Stimulated activated CD4-positive, alpha-beta T cell treated with anti-CD3 and anti-CD28 coated beads, TNF-alpha, amount 100 ng/mL, for 4 hours (primary cell): ENCODE results near the gene BABAM2.
"Not testable (repeated sequence)": the region's sequence is repeated elsewhere in the genome, so short reads cannot be mapped to it uniquely, and the experiment has no call there.

Experiments used
- DNase-seq, 3 experiments: peaks; one replicate each; pipeline ENCODE4 v3.0.0-alpha.2; 2020; ENCODE audit warnings: low read depth in 3 of 3

The BABAM2 gene

GRCh38 chr2:27878825-27879224, 11.7 kb upstream of the BABAM2 start:
- no peak for DNase-seq

DNA sequence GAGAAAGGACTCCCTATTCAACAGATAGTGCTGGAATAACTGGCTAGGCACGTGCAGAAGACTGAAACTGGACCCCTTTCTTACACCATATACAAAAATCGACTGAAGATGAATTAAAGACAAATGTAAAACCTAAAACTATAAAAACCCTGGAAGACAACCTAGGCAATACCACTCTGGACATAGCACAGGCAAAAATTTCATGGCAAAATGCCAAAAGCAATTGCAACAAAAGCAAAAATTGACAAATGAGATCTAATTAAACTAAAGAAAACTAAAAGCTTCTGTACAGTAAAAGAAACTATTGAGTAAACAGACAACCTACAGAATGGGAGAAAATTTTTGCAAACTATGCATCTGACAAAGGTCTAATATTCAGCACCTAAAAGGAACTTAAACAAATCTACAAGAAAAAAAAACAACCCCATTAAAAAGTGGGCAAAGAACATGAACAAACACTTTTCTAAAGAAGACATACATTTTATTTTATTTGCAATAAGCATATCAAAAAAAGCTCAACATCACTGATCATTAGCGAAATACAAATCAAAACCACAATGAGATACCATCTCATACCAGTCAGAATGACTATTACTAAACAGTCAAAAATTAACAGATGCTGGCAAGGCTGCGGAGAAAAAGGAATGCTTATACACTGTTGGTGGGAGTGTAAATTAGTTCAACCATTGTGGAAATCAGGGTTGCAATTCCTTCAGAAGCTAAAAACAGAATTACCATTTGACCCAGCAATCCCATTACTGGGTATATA, 8.5 kb upstream of the BABAM2 start:
- DNase-seq, result not testable (repeated sequence)

- DNase-seq, result not testable (repeated sequence)
These were observed 8.0 kb upstream of the BABAM2 start for GRCh38 chr2:27882584-27882922.

- DNase-seq, result no peak
These were observed 5.9 kb upstream of the BABAM2 start for GRCh38 chr2:27884601-27885000.

DNA sequence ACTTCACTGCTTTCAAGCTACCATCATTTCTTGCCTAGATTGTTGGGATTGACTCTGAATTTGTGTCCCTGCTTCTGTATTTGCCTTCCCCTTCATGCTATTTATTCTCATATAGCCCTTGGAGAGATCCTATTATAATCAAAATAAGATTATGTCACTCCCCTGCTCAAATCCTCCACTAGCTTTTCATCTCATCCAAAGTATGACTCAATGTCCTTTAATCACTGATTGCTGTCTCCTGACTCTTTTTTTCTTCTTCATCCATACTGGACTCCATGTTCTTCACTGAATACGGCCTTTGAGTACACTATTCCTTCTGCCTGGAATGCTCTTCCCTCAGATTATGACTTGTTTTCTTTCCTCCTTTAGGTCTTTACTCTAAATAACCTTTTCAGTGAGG, 5.3 kb upstream of the BABAM2 start:
- DNase-seq, result no peak

DNA sequence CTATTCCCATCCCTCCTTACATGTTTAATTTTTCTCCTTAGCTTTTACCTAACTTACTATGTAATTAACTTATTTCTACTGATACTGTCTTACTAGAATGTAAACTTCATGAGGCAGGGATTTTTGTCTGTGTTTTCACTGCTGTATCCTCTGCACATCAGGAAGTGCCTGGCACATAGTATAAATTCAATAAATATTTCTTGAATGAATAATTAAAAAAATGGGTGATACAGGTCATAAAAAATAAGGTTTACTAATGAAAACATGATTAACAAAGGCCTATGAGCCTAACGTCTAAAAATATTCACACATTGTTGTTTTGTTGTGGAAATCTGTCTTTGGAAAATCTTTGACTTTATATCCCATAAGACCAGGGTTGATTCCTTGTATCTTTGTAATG, 4.9 kb upstream of the BABAM2 start:
- DNase-seq, result no peak

DNA sequence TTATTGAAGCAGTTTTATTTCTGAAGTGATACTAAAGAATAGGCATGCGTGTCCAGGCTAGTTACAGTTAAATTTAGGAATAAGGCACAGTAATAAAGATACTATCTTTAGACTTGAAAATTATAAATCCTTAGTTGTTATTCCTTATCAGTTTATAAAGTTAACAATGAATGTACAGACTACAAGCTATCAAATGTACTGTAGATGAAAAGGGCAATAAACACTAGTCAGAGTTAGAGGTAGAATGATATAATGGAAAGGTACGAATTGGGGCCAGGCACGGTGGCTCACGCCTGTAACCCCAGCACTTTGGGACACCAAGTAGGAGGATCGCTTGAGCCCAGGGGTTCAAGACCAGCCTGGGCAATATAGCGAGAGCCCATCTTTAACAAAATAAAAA, 4.2 kb upstream of the BABAM2 start:
- no peak for DNase-seq

- no peak for DNase-seq
These were observed 3.4 kb upstream of the BABAM2 start for GRCh38 chr2:27887111-27887510.

GRCh38 chr2:27887830-27888229, 2.7 kb upstream of the BABAM2 start:
- DNase-seq, result no peak

DNA sequence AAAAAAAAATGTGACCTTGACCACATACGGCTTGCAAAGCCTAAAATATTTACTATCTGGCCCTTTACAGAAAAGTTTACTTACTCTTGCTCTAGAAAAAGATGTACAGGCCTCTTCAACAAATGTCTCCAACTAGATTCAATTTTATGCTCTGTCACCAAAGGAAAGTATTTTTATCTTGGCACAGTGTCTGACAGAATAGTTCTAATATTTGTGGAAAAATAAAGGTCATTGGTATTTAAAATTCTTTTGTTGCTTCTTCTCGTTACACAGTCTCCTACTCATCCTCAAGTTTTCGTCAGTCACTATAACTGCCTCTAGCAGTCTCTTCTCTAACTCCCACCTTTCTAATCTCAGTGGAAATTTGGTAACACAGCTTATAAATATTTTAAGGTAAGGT, 1.7 kb upstream of the BABAM2 start:
- DNase-seq, result no peak

DNA sequence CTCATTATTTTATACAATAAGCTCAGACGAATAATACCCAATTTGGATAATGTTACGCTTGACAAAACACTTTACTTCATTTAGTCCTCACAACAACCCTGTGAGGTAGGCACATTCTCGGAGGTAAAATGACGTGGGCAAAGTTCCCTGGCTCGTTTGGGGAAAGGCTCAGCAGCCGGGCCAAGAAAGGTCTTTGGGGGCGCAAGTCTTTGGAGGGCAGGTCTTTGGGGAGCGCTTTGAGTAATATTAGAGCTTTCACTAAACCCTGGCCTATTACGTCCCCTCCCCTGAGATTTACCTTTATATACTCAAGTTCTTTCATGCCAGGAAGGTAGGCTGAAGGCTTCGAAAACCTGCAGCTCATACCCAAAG, 769 bp upstream of the BABAM2 start:
- no peak for DNase-seq

DNA sequence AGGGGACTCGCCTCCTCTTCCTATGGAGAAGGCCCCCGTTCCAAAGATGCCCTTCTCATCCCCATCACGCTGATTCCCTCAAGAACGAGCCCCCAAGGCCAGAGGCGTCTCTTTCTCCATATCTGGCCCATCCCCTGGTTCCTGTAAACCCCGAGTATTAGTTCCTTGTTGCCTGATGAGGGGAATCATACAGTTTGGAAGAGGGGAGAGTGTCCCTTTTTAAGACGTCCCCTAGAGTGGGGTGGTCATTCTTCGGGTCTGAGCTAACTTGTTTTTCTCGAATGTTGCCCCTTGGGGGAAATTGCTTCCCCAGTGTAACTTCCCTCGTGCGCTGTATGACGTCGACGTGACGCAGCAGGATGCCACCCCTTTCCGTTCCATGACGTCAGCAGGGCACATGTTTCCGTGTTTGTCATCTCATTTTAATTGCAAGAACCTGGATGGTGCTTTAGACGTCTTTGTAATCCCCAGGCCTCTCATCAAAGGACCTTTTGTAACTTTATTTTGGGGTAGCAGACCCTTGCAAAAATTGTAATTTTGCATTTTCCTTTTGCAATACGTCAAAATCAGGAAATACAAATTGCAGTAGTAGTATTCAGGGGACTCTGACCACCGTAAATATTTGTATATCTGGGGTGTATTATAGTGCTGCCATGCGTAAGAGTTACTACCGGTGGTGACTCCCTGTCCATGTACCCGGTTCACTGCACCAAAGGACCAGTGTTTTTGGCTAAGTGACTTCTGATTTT, 569 bp downstream of the BABAM2 start:
- DNase-seq, result peak; percentile 56 to 88 (median 82)

DNA sequence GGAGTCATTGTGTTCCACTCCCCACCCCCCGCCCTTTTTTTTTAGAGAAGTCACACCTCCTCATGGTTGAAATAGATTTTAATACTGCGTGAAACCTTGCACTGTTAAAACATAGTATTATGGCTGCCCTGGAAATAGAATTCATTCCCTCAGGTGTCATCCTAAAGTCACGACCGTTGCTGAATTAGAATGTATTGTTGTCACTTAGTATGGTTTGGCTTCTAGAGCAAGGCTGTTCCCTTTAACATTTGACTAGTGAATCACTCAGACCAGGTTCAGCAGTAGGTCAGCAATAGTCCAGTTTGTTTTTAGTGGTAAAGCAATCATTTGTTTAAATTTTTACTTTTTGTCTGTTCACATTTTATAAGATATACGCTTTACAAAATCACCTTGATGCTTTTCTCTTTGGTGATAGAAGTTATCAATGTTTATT, 1.2 kb downstream of the BABAM2 start:
- DNase-seq, result no peak

- DNase-seq, result no peak
These were observed 2.5 kb downstream of the BABAM2 start for GRCh38 chr2:27893006-27893405.

DNA sequence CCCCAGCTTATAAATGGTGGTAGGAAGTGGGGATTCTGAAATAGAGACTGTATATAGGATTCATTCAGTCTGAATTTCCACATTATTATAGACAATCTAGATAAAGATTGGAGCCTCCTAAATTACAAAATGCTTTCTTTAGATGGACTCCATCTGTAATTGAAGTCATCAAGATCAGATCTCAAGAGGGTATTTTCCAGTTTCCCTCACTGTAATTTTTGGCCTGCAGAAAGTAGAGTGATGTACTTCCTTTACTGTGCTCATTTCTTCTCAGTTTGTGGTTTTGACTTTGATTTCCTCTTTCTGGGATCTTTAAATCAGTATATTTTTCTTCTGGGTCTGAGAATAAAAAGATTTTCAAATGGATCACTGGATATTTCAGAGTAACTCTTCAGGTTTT, 7.2 kb downstream of the BABAM2 start:
- DNase-seq, result no peak

DNA sequence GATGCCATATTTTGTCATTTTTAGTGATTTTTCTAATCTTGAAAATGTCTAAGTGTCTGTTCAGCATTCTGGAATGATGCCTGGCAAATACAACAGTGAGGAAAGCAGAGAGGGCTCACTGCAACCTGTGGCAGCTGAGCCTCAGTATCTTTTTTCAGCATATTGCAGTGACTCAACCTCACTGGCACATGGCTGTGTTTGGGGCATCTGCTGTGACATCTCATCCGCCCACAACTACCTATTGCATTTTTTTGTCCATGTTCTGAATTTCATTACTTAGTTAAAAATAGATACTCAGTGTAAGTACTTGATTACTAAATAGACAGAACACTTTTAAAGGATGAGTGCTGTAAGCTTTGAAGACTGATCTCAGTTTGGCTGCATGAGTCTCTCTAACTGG, 10.7 kb downstream of the BABAM2 start:
- DNase-seq, result no peak

GRCh38 chr2:27902098-27902497, 11.6 kb downstream of the BABAM2 start:
- no peak for DNase-seq

GRCh38 chr2:27903018-27903417, 12.5 kb downstream of the BABAM2 start:
- DNase-seq, result no peak

DNA sequence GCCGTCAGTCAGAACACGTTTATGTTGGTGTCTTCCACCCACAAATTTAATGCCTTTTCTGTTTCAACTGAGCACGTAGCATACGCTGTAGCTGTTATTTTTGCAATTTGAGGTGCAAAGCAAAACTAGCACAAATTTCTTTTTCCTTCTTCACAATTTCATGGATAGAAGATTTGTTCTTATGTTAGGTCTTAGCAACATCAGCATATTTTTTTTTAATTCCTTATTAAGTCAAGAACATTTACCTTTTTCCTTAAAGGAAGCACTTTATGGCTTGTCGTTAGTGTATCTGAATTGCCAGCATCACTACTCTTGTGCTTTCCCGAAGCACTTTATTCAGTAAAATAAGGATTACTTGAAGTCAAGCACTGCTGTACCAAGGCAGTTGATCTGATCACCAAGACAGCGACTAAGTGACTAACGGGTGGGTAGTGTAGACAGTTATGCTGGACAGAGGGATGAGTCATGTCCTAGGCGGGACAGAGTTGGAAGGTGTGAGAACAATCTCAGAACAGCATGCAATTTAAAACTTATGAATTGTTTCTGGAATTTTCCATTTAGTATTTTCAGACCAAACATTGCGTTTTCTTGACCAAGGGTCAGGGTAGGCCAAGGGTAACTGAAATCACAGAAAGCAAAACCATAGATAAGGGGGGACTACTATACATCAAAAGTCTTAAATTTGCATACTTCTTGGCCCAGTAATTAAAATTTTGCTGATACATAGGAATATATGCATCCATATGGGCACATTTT, 13.3 kb downstream of the BABAM2 start:
- DNase-seq, result no peak

- no peak for DNase-seq
These were observed 13.8 kb downstream of the BABAM2 start for GRCh38 chr2:27904405-27904665.

DNA sequence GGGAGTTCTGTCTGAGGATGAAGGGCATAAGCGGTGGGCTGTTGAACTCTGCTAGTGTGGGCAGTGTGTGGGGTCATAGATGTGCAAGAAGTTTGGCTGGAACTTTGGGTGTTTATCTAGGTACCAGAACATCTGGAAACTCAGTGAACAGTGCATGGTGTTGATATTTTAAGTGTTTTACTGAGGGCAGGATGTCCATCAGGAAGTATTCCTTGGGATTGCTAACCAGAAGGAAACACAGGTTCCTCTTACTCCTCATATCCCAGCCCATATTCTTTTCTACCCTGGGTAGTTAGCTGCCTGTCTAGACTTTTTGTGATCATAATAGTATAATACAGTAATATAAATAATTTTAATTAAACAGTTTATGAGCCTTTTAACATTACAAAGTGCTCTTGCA, 15.5 kb downstream of the BABAM2 start:
- no peak for DNase-seq

GRCh38 chr2:27907547-27907946, 17.0 kb downstream of the BABAM2 start:
- DNase-seq, result no peak

DNA sequence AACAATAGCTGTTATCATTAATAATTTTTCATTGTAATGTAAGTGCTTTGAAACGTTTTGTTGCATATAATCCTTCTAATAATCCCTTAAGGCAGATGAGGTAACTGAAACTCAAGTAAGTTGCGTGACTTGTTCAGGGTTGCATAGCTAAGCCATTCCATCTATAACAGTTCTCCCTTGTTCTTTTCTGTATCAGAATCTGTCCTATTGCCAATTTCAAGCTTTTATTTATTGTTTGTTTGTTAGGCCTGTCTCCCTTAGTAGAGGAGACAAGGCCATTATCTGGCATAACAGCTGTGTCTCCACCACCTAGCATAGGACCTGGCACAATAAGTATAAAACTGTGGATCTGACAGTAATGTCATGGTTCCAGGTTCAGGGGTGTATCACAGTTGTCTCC, 19.4 kb downstream of the BABAM2 start:
- no peak for DNase-seq
